MM.1S (cell line): ENCODE results near the gene USPL1.

Experiments used
- EZH2 ChIP-seq: fragments of 300-600 bp; sonication (generic); optimal IDR thresholded peaks from 2 replicates; pipeline ENCODE3; 2017; ENCODE audit warnings: low read depth, mild to moderate bottlenecking, antibody characterized with exemption, low read length, mixed read lengths
- EZH2phosphoT487 ChIP-seq: fragments of 300-600 bp; sonication (generic); IDR thresholded peaks from 2 replicates; pipeline ENCODE4 v1.6.1; 2018; ENCODE audit warnings: antibody characterized with exemption, low read length
- TF ChIP-seq, protein P1 (sequence below): fragments of 300-600 bp; sonication (generic); IDR thresholded peaks from 2 replicates; pipeline ENCODE4 v1.5.1; 2016; ENCODE audit warnings: antibody characterized with exemption, low read length, mixed read lengths

DNA sequence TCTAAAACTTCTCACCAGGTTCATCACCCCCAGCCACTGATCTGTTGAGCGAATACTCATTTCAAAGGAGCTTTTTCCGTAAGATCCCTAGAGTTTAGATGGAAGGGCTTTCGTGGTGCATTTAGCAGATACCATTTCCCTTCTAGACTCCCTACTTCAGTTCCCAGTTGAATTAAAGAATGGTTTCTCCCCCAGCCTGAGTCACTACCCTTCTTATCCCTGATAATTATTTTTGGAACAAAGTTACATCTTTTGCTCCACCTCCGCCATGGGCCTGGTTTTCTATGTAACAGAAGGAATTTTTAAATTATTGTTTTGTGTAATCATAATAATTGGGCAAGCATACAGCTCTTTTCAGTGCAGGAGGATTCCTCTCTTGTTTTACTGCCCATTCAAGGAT lies 22.0 kb downstream of the USPL1 start:
- TF ChIP-seq, protein P1, sequence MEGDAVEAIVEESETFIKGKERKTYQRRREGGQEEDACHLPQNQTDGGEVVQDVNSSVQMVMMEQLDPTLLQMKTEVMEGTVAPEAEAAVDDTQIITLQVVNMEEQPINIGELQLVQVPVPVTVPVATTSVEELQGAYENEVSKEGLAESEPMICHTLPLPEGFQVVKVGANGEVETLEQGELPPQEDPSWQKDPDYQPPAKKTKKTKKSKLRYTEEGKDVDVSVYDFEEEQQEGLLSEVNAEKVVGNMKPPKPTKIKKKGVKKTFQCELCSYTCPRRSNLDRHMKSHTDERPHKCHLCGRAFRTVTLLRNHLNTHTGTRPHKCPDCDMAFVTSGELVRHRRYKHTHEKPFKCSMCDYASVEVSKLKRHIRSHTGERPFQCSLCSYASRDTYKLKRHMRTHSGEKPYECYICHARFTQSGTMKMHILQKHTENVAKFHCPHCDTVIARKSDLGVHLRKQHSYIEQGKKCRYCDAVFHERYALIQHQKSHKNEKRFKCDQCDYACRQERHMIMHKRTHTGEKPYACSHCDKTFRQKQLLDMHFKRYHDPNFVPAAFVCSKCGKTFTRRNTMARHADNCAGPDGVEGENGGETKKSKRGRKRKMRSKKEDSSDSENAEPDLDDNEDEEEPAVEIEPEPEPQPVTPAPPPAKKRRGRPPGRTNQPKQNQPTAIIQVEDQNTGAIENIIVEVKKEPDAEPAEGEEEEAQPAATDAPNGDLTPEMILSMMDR, result no peak
- TF ChIP-seq EZH2phosphoT487, result no peak
- TF ChIP-seq EZH2, result no peak
